ENCODE data around the gene SNTN. TPM values are rescaled to one million over a fixed set of nuclear protein-coding genes. Genes with fewer than 3 reads are reported as not detected.

Gene SNTN
- total RNA-seq, 4 donors from 2014 or later = not detected

- H3K27ac ChIP-seq = no peak overlapping the region
- no peaks in the 10 kb centered on the region for H3K9me3 ChIP-seq
- 0 to 40% methylated on average over 1 of the region's 1 CpG for WGBS, 2 donors (ENCODE audit: low coverage in 1 of 2)
- no peak overlapping the region for H3K4me3 ChIP-seq
- no peaks in the 10 kb centered on the region for H3K4me1 ChIP-seq
- no peaks in the 10 kb centered on the region for H3K36me3 ChIP-seq
- ATAC-seq = no peak
- TF ChIP-seq EP300 (IDR thresholded peaks at IDR 0.05) (no peak), POLR2AphosphoS5 (IDR thresholded peaks at IDR 0.05) (no peak), CTCF (IDR thresholded peaks at IDR 0.05) (no peak), POLR2A (IDR thresholded peaks at IDR 0.05) (no peak)
- no peaks in the 10 kb centered on the region for H3K27me3 ChIP-seq
These were observed 38.9 kb upstream of the SNTN start for GRCh38 chr3:63613561-63613960.

- 63 to 80% methylated on average over 1 to 3 of the region's 4 CpGs for WGBS, 2 donors (ENCODE audit: low coverage in 1 of 2)
- Histone ChIP-seq H3K36me3 (no peaks in the 10 kb centered on the region), H3K9me3 (no peaks in the 10 kb centered on the region), H3K4me3 (no peak overlapping the region), H3K27me3 (peaks cover 7% of the 10 kb centered on the region), H3K27ac (no peak overlapping the region), H3K4me1 (no peaks in the 10 kb centered on the region)
- ATAC-seq = no peak
- TF ChIP-seq POLR2A (IDR thresholded peaks at IDR 0.05) = no peak
- no peak for TF ChIP-seq CTCF (IDR thresholded peaks at IDR 0.05)
- TF ChIP-seq EP300 (IDR thresholded peaks at IDR 0.05) = no peak
- TF ChIP-seq POLR2AphosphoS5 (IDR thresholded peaks at IDR 0.05) = no peak
These were observed 35.1 kb upstream of the SNTN start for GRCh38 chr3:63617391-63617790.

- Histone ChIP-seq H3K36me3 (no peaks in the 10 kb centered on the region), H3K27ac (no peak overlapping the region), H3K9me3 (no peaks in the 10 kb centered on the region), H3K4me3 (no peak overlapping the region), H3K27me3 (no peaks in the 10 kb centered on the region), H3K4me1 (peaks cover 0 to 7% (median 0%) of the 10 kb centered on the region in 3 donors)
- no peak for TF ChIP-seq EP300 (IDR thresholded peaks at IDR 0.05)
- TF ChIP-seq CTCF (IDR thresholded peaks at IDR 0.05) = no peak
- TF ChIP-seq POLR2AphosphoS5 (IDR thresholded peaks at IDR 0.05) = no peak
- no peak for TF ChIP-seq POLR2A (IDR thresholded peaks at IDR 0.05)
- WGBS, 2 donors (ENCODE audit: low coverage in 1 of 2) = 19 to 24% methylated on average over 8 of the region's 8 CpGs
- no peak for ATAC-seq
These were observed 27.4 kb upstream of the SNTN start for GRCh38 chr3:63624941-63625560.

GRCh38 chr3:63631670-63632069 is 20.8 kb upstream of the SNTN start:
- ATAC-seq = no peak

More at GRCh38 chr3:63631670-63632069, 20.8 kb upstream of the SNTN start:
- WGBS, 2 donors (ENCODE audit: low coverage in 1 of 2) = 60% methylated on average over 1 to 4 of the region's 4 CpGs
- H3K4me3 ChIP-seq = no peak overlapping the region
- H3K9me3 ChIP-seq = no peaks in the 10 kb centered on the region
- H3K27ac ChIP-seq = no peak overlapping the region
- no peaks in the 10 kb centered on the region for H3K27me3 ChIP-seq
- H3K36me3 ChIP-seq = no peaks in the 10 kb centered on the region
- no peaks in the 10 kb centered on the region for H3K4me1 ChIP-seq
- TF ChIP-seq CTCF (IDR thresholded peaks at IDR 0.05) = no peak
- TF ChIP-seq EP300 (IDR thresholded peaks at IDR 0.05) = no peak
- no peak for TF ChIP-seq POLR2A (IDR thresholded peaks at IDR 0.05)
- TF ChIP-seq POLR2AphosphoS5 (IDR thresholded peaks at IDR 0.05) = no peak

Measured in gastroesophageal sphincter (tissue), 4 donors.